ENCODE measurements around the gene DUSP10. TPM values are rescaled to one million over a fixed set of nuclear protein-coding genes. Genes with fewer than 3 reads are reported as not detected.

The DUSP10 gene
- total RNA-seq, 1 donor from 2014 or later, result 5.7 TPM

- intact Hi-C loops (cut with DNase I), result no loop called here
- no peaks in the 10 kb centered on the region for H3K4me1 ChIP-seq
- no peak overlapping the region for H3K4me3 ChIP-seq
- no peak for TF ChIP-seq CTCF (IDR thresholded peaks at IDR 0.05)
- DNase-seq (ENCODE audit: low spot score in 2 of 2), result no peak
- no peaks in the 10 kb centered on the region for H3K36me3 ChIP-seq
- H3K9me3 ChIP-seq, result no peaks in the 10 kb centered on the region
- H3K27ac ChIP-seq, result no peak overlapping the region
- H3K27me3 ChIP-seq, result no peaks in the 10 kb centered on the region
Observed at GRCh38 chr1:221782970-221783369, 41.1 kb upstream of the DUSP10 start.

GRCh38 chr1:221782477-221782876 is 40.6 kb upstream of the DUSP10 start:
- Histone ChIP-seq H3K27ac (no peak overlapping the region), H3K9me3 (no peaks in the 10 kb centered on the region), H3K4me1 (no peaks in the 10 kb centered on the region), H3K27me3 (no peaks in the 10 kb centered on the region), H3K4me3 (no peak overlapping the region), H3K36me3 (no peaks in the 10 kb centered on the region)
- TF ChIP-seq CTCF (IDR thresholded peaks at IDR 0.05), result no peak
- DNase-seq (ENCODE audit: low spot score in 2 of 2), result no peak
- intact Hi-C loops (cut with DNase I), result no loop called here

- no peaks in the 10 kb centered on the region for H3K27me3 ChIP-seq
- H3K9me3 ChIP-seq, result no peaks in the 10 kb centered on the region
- H3K4me1 ChIP-seq, result no peaks in the 10 kb centered on the region
- no peak for DNase-seq (ENCODE audit: low spot score in 2 of 2)
- no peak overlapping the region for H3K27ac ChIP-seq
- intact Hi-C loops (cut with DNase I), result no loop called here
- no peak overlapping the region for H3K4me3 ChIP-seq
- H3K36me3 ChIP-seq, result no peaks in the 10 kb centered on the region
- no peak for TF ChIP-seq CTCF (IDR thresholded peaks at IDR 0.05)
Observed at GRCh38 chr1:221781102-221781755, 39.3 kb upstream of the DUSP10 start.

GRCh38 chr1:221780175-221780574 is 38.3 kb upstream of the DUSP10 start:
- Histone ChIP-seq H3K4me3 (no peak overlapping the region), H3K4me1 (no peaks in the 10 kb centered on the region), H3K36me3 (no peaks in the 10 kb centered on the region), H3K27me3 (no peaks in the 10 kb centered on the region), H3K27ac (no peak overlapping the region), H3K9me3 (no peaks in the 10 kb centered on the region)
- no peak for TF ChIP-seq CTCF (IDR thresholded peaks at IDR 0.05)
- intact Hi-C loops (cut with DNase I), result no loop called here
- DNase-seq (ENCODE audit: low spot score in 2 of 2), result no peak

GRCh38 chr1:221779771-221780170 is 37.9 kb upstream of the DUSP10 start:
- Histone ChIP-seq H3K27me3 (no peaks in the 10 kb centered on the region), H3K36me3 (no peaks in the 10 kb centered on the region), H3K4me1 (no peaks in the 10 kb centered on the region), H3K9me3 (no peaks in the 10 kb centered on the region), H3K27ac (no peak overlapping the region), H3K4me3 (no peak overlapping the region)
- intact Hi-C loops (cut with DNase I), result no loop called here
- no peak for DNase-seq (ENCODE audit: low spot score in 2 of 2)
- no peak for TF ChIP-seq CTCF (IDR thresholded peaks at IDR 0.05)

Data from ascending aorta (tissue), 2 donors.